GM10847 (cell line): ENCODE results near the gene PIP5K1B.

ENCODE experiments used
- POLR2A ChIP-seq: IDR thresholded peaks from 2 replicates; pipeline ENCODE4 v1.6.1; 2011; ENCODE audit not compliant: insufficient read length; ENCODE audit errors: extremely low read depth

The PIP5K1B gene

DNA sequence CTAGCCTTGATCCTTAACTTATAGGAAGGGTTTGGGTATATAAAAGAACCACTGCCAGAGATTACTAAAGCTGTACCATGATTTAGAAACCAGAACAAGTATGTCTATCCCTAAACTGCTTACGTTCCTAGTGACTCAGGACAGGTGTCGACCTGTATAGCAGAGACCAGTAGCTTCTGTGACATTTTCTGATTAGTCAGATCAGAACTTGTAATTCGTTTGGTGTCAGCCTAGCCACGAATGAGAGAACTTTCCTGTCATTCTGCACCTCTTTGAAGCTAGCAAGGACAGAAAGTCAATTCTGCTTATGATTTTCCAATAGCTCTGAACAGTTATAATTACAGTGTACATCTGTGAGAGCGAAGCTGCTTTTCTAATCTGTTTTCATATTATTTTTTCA, 269.4 kb downstream of the PIP5K1B start:
- TF ChIP-seq POLR2A, result no peak

DNA sequence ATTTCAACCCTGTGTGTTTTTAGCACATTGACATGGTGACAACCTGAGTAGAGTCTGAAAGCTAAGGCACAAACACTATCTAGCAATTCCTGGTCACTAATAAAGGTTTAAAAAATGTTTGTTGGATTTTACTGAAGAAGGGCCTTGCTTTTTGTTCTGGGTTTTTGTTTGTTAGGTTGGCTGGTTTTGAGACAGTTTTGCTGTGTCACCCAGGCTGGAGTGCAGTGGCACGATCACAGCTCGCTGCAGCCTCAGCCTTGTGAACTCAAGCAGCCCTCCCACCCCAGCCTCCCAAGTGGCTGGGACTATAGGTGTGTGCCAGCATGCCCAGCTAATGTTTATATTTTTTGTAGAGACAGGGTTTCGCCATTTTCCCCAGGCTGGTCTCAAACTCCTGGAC, 269.9 kb downstream of the PIP5K1B start:
- no peak for TF ChIP-seq POLR2A

DNA sequence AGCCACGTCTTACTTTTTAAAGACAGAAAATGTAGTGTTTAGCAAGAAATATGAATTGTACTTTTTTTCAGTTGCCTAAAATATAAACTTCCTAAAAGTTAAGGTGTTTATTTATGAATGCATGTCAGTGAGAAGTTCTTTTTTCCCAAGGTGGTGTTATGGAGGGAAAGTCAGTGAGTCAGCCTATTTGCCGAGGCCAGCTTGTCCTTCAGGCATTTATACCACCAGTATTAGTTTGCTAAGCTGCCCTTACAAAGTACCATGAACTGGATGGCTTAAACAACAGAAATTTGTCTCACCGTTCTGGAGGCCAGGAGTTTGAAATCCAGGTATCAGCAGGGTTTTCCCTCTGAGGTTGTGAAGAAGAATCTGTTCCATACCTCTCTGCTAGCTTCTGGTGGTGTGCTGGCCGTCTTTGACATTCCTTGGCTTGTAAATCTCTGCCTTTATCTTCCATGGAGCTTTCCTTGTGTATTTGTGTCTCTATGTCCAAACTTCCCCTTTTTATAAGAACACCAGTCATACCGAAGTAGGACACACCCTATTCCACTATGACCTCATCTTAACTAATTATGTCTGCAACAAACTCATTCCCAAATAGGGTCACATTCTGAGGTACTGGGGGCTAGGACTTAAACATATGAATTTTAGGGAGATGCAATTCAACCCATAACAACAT, 270.5 kb downstream of the PIP5K1B start:
- no peak for TF ChIP-seq POLR2A

DNA sequence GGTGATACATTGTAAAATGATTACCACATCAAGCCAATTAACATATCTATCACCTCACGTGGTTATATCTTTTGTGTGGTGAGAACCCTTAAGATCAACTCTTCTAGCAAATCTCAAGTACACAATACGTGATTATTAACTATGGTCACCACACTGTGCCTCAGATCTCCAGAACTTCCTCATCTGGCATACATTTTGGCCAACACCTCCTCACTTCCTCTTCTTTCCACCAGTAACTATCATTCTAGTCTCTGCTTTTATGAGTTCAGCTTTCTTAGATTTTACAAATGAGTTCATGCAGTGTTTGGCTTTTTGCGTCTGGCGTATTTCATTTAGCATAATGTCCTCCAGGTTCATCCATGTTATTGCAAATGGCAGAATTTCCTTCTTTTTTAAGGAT, 273.0 kb downstream of the PIP5K1B start:
- TF ChIP-seq POLR2A, result no peak

DNA sequence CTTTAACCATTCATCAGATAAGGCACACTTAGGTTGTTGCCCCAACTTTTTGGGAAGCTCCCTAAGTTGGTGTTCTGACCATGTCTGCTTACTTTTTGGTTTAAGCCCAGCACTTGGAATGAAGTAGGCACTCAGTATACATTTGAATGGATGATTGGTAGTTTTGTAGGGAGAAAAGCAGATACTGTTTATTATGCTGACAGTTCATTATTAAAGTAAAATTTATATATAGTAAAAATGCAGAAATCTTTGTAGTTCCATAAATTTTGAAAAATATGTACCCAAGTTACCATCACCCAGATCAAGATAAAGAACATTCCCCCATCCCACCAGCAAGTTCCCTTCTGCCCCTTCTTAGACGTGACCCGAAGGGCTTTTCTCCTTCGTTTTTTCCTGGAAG, 273.5 kb downstream of the PIP5K1B start:
- TF ChIP-seq POLR2A, result no peak

DNA sequence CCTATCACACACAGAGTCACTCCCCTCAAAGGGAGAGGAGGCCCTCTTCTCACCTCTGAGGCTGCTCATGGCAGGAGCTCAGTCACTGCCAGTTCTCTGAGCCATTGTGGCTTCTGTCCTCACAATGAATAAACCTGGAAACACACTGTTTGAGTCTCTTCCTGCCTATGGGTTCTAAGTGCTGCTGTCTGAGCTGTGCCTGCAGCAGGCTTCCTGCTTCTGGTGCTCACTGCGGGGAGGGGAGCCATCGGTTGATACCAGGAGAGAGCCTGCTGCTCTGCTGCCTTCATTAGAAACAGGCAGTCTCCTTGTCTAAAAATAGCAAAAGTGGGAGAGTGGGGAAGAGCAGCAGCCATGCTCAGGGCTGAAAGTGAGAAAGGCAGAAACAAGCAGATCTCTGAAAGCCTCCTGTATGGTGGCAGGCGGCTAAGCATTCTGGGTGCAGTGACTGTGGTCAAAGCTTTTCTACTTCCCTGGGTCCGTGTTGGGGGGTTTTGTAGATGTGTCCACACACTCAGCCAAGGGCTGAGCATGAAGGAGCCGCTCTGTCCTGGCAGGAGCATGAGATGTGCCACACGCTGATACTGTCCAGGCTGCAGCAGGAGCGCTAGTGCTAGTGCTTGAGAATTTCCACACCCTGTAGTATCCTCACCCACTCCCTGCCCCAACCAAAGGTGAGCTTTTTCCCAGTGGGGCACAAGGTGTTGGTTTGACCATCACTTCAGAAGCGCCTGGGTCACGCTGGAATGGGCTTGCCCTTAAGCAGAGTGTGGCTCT, 274.7 kb downstream of the PIP5K1B start:
- no peak for TF ChIP-seq POLR2A

DNA sequence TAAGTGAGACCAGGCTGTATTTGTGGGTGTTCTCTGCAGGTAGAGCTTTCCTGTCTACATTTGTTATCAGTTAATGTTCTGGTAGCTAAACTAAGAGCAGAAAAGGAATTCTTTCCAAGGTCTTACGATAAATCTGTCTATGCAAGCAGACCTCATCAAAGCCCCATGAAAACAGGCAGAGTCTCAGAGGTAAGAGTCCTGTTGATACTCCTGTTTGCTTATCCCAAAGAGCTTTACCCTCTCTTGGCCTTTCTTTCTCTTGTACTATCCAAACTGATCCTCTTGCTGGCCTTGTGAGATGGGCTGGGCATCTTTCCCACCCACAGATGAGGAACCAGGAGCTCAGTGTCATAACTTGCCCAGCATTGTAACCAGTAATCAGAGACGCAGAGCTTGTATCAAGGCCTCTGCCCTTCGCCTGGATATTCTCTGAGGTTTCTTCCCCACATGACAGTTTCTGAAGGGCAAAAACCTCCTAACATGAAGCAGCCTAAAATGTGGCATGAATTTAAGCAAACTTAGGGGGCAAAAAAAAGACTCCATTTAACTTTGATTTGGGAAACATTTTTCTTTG, 275.4 kb downstream of the PIP5K1B start:
- no peak for TF ChIP-seq POLR2A

DNA sequence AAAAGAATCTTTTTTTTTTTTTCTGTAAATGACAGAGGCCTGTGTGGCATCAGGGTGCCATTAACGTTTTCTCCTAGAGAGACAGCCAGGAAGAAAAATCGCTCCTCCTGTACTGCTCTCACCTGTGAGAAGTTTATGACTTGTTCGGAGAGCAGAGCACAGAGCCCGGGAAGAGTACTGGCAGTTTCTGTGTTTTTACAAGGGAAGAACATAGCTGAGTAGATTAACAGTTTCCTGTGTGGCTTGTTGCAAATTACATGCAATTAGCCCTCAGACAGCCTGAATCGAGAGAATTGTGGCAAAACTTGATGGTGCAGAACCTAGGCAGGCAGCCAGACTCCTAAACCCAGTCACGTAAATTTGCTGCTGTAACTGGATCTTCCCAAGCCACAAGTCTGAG, 276.7 kb downstream of the PIP5K1B start:
- TF ChIP-seq POLR2A, result no peak

DNA sequence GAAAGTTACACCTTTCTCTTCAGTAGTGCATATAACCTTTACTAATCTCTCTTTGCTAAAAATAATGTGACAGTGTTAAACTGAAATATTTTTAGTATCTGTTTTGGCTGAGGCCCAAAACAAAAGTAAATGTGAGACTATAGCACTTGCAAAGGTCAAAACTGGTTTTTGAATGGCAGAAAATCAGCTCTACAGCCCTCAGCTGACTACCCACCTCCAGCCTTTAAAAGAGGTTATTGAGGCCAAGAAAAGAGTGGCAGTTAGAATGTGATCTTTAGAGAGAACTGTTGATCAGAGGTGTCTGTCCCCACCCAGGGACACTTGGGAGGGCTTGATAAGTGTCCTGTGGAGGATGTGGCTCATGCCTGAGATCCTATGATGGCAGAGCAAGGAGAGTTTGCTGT, 278.0 kb downstream of the PIP5K1B start:
- no peak for TF ChIP-seq POLR2A

DNA sequence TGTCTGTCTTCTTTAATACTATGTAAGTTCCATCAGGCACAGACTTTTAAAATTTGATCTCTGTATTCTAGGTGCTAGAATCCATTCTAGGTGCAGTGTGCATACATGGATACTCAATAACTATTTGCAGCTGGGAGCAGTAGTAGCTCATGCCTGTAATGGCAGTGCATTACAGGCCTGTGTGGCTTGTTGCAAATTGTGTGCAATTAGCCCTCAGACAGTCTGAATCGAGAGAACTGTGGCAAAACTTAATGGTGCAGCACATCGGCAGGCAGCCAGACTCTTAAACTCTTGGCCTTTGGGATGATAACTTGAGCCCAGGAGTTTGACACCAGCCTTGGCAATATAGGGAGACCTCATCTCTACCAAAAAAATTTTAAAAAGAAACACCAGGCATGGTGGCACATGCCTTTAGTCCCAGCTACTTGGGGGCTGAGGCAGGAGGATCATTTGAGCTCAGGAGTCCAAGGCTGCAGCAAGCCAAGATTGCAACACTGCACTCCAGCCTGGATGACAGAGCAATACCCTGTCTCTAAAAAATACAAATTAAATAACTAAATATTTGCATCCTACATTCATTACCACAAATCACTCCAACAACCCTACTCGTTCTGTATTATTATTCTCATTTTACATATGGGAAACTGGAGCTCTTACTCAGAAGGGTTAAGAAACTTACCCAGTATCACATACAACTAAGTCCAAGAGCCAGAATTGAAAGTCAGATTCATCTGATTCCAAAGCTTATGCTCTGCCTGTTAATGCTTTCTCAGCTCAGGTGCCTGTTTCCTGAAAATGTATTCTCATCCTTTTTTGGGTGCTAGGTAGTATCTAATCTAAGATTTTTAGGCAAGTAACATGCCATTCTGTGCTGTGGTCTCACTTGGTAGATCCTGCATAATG, 278.7 kb downstream of the PIP5K1B start:
- no peak for TF ChIP-seq POLR2A

DNA sequence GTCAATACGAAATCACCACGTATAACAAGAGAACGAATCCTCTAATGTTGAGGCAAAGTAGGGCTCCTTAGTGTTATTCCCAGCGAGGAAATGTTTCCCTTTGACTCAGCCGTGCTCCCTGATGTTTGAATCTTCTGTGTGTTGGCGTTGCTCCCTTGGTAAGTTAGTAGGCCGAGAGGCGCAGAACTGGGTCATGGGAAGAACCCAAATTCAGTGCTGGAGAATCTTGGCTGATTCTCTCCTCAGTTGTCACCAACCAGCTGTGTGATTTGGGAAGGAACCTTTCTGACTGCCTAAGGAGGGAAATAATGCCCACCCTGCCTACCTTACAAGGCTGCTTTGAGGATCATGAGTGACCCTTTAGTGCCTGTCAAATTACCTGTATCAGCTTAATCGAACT, 286.4 kb downstream of the PIP5K1B start:
- no peak for TF ChIP-seq POLR2A

DNA sequence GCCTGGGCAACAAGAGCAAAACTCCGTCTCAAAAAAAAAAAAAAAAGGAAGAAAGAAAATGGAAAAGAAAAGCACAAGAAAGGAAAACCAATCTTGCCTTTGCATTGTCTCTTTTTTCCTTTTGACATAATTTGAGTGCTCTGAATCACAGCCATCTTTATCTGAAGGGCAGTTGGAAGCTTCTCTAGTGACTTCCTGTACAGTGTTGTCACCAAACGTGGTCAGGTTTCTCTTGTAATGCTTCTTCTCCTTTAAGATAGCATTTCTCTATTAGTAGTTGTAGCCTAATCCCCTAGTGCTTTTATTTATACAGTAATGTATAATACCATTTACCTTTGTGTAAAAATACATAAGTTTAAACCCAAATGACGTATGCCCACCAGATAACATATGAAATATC, 290.7 kb downstream of the PIP5K1B start:
- no peak for TF ChIP-seq POLR2A

DNA sequence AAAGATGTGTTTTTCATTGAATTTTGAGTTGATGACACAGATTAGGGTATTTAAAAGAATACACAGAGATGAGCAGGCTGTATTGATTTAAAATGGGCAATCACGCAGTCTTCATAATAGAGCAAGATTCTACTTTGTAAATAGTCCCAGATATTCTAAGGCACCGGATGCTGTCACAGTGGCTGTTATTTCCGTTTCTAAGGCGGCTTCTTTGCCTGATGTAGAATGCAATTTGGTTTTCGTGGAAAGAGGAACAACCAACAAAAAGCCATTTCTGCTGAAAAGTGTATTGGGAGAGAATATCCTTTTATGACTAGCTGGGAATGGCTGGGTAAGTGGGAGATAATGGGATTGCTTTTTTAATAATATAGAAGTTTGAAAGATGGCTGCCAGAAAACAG, 291.4 kb downstream of the PIP5K1B start:
- no peak for TF ChIP-seq POLR2A

DNA sequence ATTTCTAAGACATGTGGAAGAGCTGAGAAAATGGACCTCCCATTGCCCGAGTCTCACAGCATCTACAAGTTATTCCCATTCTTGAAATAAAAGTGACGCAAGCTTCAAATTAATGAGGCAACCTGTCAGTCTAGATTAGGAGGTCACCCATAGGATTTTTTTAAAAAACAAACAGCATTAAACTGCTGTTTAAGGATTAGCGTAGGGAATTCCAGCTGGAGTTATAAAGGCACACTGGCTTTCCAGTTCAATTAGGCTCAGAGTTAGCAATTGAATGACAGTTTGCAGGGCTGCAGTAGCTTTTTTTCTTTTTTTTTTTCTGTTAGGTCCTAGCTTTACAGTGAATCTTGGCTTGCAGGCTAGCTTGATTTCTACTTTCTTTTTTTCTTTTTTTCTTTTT, 292.6 kb downstream of the PIP5K1B start:
- no peak for TF ChIP-seq POLR2A

DNA sequence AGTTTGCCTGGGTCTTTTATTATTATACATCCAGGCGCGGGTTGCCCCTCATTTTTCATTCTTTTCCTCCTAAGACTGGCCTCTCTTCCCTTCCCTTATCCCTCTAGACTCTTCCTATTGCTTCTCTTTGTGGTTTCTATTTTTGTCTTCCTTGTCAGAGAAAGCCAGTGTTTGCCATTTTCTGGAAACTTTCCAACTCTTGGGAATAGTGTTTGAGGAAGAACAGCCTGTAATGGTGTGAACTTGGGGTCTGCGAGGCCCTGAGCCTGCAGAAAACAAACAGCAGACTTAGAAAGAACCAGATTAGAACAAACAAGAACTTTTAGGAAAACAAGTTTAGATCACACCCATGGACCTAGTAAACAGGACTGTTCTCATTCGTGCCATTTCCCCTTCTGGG, 293.3 kb downstream of the PIP5K1B start:
- no peak for TF ChIP-seq POLR2A
